ENCODE results near the gene PNPLA1.

Gene PNPLA1

GRCh38 chr6:36285187-36285671 lies 15.4 kb downstream of the PNPLA1 start:
- no peak for DNase-seq (ENCODE audit: low spot score)

- no peak for DNase-seq (ENCODE audit: low spot score)
Measured at GRCh38 chr6:36285797-36286196, 15.9 kb downstream of the PNPLA1 start.

- no peak for DNase-seq (ENCODE audit: low spot score)
Measured at GRCh38 chr6:36286858-36287257, 17.0 kb downstream of the PNPLA1 start.

DNA sequence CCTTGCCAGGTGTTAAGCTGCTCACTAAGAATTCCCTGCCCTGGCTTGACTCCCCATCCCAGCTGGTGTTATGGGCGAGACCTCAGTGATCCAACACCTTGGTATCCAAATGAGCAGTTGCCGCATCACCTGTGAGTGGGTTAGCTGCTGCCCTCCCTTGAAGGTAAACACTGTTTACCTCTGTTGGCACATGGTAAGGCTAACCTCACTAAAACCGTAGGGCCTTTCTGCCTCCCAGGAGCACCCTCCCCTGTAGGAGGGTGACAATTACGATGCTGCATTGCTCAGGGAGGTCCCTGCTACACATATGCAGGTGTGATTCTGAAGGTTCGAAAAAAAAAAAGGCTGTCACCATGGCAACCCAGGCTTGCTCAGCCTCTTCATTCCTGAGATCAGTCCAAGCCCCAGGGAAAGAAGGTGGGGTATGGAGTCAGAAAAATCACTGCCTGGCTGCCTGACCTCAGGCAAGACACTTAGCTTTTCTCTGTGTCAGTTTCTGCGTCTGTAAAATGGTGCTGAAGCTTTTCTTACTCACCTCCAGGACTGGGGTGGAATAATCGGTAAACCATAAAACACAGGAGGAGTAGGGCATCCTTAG lies 19.5 kb downstream of the PNPLA1 start:
- no peak for DNase-seq (ENCODE audit: low spot score)

DNA sequence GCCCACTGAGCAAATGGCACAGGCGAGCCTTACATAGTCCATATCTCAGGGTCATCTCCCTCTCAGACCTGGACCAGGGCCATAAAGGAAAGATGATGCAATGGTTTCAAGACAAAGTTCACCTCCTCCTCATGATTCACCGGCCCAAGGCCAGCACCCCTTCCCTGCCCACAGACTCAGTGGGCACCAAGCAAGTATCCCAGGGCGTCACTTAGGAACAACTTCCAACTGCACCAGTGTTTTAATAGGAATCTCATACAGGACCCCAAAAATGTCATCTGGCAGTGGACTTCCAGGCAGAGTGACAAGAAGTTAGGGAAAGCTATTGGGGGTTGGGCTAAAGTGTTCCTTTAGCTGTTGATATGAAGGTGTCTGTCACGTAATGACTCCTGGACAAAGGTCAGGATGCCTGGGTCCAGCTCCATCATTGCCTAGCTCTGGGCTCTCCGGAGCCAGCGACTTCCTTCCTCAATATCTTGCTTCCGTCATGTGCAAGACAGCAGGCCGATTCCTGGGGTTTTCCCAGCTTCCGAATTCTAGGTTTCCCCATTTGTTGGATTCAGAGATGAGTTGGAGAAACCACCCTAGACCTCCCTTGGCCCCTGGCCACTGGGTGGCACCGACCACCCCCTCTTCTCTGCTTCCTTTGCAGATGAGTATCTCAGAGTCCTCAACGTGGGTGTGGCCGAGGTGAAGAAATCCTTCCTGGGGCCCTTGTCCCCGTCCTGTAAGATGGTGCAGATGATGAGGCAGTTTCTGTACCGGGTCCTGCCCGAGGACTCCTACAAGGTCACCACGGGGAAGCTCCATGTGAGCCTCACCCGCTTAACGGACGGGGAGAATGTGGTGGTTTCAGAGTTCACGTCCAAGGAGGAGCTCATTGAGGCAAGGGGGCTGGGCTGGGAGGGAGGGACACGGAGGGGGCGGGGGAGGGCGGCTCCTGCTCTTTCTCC lies 21.1 kb downstream of the PNPLA1 start:
- peak; percentile 33 for DNase-seq (ENCODE audit: low spot score)

- no peak for DNase-seq (ENCODE audit: low spot score)
Measured at GRCh38 chr6:36292170-36292569, 22.3 kb downstream of the PNPLA1 start.

GRCh38 chr6:36296240-36296639 lies 26.4 kb downstream of the PNPLA1 start:
- peak; percentile 61 for DNase-seq (ENCODE audit: low spot score)

GRCh38 chr6:36297051-36297450 lies 27.2 kb downstream of the PNPLA1 start:
- no peak for DNase-seq (ENCODE audit: low spot score)

DNA sequence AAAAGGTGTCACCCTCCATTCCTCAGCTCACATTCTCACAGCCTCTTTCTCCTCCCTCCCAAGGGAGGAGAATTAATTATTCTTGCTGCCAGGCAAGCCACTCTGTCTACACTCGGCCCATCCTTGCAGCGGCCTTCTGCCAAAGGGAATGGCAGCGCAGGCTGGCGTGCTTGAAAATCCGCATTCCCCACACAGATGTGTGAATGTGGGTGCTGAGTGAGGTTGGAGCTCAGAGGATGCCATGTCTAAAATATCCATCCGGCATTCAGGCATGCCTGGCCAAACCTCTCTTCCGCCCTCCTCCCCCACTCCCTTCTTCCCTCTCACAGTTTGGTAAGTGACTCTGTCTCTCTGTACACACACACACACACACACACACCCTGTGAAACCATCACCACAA lies 27.7 kb downstream of the PNPLA1 start:
- DNase-seq (ENCODE audit: low spot score): no peak

DNA sequence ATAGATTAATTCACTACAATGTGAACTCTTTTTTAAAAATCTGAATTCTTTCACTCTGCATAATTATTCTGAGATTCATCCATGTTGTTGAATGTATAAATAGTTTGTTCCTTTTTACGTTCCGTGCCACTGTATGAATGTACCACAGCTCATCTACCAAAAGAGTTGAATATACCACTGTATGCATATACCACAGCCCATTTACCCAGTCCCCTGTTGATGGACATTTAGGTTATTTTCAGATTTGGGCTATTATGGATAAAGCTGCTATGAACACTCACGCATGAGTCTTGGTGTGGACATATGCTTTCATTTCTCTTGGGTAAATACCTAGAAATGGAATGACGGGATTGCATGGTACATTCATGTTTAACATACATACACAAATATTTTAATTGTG lies 28.2 kb downstream of the PNPLA1 start:
- no peak for DNase-seq (ENCODE audit: low spot score)

GRCh38 chr6:36301085-36301658 lies 31.3 kb downstream of the PNPLA1 start:
- no peak for DNase-seq (ENCODE audit: low spot score)

DNA sequence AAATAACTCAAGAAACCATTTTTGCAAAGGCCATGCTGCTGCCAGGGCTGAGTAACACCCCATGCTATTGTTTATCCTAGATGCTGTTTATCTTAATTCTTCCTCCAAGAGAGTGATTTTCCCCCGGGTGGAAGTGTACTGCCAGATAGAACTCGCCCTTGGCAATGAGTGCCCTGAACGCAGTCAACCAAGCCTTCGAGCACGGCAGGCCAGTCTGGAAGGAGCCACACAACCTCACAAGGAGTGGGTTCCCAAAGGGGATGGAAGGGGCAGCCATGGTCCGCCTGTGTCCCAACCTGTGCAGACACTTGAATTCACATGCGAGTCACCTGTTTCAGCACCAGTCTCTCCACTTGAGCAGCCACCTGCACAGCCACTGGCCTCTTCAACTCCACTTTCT lies 31.9 kb downstream of the PNPLA1 start:
- DNase-seq (ENCODE audit: low spot score): no peak

GRCh38 chr6:36302227-36302976 lies 32.5 kb downstream of the PNPLA1 start:
- peak; percentile 87 for DNase-seq (ENCODE audit: low spot score)

GRCh38 chr6:36305885-36306284 lies 36.0 kb downstream of the PNPLA1 start:
- no peak for DNase-seq (ENCODE audit: low spot score)

DNA sequence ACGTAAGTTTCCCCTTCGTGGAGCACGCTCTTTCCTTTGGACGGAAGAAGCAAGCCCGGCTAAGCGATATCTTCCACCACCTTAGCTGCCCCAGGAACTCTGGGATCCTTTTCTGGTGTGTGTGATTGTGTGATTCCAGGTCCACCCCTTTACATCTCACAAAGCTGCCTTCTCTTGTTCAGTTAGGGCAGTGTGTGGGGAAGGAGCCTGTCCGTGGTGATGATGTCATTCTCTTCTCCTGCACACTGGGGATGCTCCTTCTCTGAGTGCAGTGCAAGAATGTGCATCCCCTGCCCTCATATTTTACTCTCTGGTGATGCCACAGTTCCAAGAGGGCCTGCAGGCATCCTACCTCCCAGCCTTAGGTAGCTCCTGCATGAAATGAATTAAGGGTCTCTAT lies 36.5 kb downstream of the PNPLA1 start:
- no peak for DNase-seq (ENCODE audit: low spot score)

DNA sequence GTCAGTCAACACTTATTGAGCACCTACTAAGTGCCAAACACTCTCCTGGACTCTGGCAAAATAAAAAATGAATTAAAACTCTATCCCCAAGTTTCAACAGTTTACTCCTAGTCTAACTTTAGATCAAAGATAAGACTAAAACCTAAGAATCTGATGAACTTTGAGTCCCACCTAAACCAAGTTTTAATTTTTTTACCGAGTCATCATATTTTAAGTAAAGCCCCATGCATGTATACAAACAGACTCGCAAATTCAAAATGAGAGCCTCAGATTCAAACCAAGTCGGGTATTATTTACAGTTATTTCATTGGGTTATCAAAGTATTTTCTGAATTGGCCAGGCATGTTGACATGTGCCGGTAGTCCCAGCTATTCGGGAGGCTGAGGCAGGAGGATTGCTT lies 38.7 kb downstream of the PNPLA1 start:
- no peak for DNase-seq (ENCODE audit: low spot score)

DNA sequence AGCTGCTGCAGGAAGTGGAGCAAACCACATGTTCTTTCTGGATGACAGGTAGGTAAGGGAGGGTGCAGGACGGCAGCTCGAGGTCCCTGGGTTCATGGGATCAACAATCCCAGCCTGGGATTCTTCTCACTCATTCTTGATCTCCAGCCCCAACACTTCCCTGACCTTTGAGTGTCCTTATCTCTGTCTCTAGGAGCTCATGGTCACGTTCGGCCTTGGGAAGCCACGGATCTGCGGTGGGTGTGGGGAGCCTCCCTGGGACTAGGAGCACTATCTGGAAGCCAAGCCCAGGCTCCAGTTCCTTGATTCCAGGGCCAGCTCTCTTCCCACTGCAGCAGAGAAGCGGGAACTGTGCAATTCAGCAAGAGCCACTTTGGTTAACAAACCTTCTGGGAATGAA lies 39.3 kb downstream of the PNPLA1 start:
- DNase-seq (ENCODE audit: low spot score): no peak

GRCh38 chr6:36309900-36310299 lies 40.0 kb downstream of the PNPLA1 start:
- no peak for DNase-seq (ENCODE audit: low spot score)

DNA sequence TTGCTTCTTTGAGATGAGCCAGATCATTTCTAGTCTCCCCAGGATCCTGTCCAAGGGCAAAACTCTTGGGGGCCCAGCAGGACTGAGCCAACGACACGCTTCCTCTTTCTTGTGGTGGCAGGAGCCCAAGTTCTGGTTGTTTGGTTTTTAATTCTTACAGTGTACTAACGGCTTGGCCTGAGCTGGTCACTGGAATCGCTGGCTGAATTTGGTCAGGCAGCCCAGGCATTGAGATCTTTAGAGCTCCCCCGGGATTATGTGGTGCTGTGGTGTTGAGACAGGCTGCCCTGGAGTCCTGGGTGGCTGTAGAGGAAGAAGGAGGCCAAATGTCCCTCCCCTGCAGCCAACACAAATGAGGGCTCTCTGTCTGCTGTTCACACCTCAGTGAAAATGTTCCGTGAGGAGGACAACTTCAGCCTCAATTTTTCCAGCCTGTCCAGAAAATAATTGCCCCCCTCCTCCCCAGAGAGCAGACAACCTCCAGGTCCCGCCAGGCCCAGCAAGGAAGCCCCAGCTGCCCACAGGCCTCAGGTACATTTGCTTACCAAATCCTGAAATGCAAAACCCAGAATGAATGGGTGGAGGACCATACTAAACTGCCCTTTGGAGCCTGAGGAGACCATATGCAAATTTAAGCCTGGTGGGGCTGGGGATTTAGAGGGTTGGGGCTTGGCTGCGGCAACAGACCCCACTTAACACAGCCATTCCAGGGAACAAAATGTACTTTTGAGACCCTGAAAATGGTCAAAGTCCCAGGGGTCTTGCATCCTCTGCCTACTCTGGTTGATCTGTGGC lies 43.2 kb downstream of the PNPLA1 start:
- no peak for DNase-seq (ENCODE audit: low spot score)

- no peak for DNase-seq (ENCODE audit: low spot score)
Measured at GRCh38 chr6:36313649-36313936, 43.7 kb downstream of the PNPLA1 start.

DNA sequence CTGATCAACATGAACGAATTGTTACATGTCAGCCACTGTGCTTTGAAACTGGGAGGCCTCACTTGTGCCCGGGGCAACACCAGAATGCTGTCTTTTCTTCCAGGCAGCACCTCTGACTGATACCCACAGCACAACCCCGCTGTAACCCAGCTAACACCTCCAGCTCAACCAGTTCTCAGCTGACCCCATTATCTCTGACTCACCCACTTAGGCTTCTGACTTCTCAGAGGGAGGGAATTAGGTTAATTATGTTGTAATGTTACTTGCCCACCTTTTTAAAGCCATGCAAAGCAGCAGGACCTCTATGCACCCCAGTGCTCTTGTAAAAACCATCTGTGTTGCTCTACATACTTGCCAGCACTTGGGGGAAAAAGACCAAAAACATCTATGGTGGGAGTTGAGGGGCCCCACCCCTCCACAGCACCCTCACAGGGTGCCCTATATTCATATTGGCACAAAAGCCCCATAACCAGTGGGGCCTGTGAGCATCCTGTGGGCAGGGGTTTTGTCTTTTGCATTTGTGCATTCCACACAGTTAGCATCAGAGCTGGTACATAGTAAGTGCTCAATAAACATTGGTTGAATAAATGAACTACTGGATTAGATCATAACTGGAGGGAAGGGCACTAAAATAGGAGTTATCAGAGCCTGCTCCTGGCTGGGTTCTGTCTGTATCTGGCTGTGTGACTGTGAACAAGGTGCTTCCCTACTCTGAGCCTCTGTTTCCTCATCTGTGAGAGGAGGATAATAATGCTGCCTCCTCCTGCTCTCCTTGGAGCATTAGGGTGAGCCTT lies 44.6 kb downstream of the PNPLA1 start:
- DNase-seq (ENCODE audit: low spot score): no peak

Measured in GM03348 (cell line).